ENCODE data around the gene LRCOL1. TPM values are rescaled to one million over a fixed set of nuclear protein-coding genes. Genes with fewer than 3 reads are reported as not detected.
A peak's percentile ranks its signal among the peaks of the same experiment; 100 is the strongest.

The LRCOL1 gene
- total RNA-seq, 1 donor from 2014 or later = not detected

DNA sequence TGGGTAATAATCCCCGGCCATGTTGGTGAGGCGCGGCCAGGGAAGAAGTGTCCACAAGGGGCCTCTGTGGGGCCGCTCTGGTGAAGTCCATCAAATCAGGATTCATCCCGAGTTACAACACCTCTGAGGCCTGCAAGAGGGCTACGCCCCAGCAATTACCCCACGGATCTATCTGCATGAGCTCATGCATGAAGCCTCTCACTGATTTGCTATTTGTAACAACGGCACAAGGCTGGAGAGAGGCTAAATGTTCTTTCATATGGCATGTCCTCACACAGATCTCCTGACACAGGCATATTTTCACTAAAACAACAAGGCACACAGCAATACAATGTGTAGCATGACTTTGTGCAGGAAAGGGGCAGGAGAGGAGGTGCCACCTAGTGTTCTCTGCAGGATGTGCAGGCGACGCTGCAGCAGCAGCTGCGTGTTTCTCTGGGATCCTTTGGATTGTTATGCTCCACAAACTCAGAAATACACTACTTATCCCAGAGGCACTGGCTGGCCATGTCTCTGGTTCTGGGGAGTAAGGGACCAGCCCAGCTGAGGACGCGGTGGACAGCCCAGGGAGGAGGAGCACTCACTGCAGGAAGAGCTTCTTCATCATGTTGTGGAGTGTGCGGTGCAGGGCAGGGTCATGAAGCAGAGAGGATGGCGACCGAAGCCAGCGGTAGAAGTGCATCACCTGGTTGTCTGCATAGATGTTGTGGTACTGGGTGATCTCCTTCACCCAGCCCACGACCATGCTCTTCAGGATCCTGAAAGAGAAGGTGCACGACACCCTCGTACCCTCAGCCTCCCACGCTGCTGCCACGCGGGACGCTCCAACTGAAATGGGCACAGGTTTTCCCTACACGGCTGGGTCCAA lies 28.4 kb upstream of the LRCOL1 start:
- no peaks in the 10 kb centered on the region for H3K4me1 Mint-ChIP-seq (ENCODE audit: low read depth)
- DNase-seq (ENCODE audit: low spot score, unreplicated experiment) = no peak
- H3K36me3 Mint-ChIP-seq (ENCODE audit: insufficient read depth) = peaks cover 42% of the 10 kb centered on the region
- TF ChIP-seq, protein P1, sequence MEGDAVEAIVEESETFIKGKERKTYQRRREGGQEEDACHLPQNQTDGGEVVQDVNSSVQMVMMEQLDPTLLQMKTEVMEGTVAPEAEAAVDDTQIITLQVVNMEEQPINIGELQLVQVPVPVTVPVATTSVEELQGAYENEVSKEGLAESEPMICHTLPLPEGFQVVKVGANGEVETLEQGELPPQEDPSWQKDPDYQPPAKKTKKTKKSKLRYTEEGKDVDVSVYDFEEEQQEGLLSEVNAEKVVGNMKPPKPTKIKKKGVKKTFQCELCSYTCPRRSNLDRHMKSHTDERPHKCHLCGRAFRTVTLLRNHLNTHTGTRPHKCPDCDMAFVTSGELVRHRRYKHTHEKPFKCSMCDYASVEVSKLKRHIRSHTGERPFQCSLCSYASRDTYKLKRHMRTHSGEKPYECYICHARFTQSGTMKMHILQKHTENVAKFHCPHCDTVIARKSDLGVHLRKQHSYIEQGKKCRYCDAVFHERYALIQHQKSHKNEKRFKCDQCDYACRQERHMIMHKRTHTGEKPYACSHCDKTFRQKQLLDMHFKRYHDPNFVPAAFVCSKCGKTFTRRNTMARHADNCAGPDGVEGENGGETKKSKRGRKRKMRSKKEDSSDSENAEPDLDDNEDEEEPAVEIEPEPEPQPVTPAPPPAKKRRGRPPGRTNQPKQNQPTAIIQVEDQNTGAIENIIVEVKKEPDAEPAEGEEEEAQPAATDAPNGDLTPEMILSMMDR (IDR thresholded peaks at IDR 0.05; ENCODE audit: unreplicated experiment) = peak; percentile 69
- H3K27me3 Mint-ChIP-seq = no peaks in the 10 kb centered on the region
- no peaks in the 10 kb centered on the region for H3K9me3 Mint-ChIP-seq (ENCODE audit: low read depth)
- H3K4me3 Mint-ChIP-seq (ENCODE audit: low read depth) = no peak overlapping the region
- no peak overlapping the region for H3K27ac Mint-ChIP-seq

DNA sequence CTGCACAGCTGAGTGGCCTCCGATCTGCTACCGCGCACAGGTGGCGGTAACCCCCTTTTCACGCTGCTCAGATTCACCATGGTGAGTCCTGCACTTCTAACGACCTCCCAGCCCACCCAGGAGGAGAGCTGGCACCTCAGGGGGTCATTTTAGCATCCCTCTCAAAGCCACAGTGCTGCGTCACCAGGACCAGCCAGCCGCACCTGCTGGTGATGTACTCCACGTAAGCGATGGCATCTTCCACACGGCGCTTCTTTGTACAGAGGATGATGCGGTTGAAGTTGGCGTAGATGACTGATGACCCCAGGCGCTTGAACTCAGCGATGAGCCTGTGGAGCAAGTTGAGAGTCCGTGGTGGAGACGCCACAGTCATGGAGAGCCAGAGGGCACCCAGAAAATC lies 27.4 kb upstream of the LRCOL1 start:
- peaks cover 41% of the 10 kb centered on the region for H3K36me3 Mint-ChIP-seq (ENCODE audit: insufficient read depth)
- DNase-seq (ENCODE audit: low spot score, unreplicated experiment) = no peak
- no peak overlapping the region for H3K4me3 Mint-ChIP-seq (ENCODE audit: low read depth)
- H3K27ac Mint-ChIP-seq = no peak overlapping the region
- TF ChIP-seq, protein P1 (IDR thresholded peaks at IDR 0.05; ENCODE audit: unreplicated experiment) = no peak
- H3K27me3 Mint-ChIP-seq = no peaks in the 10 kb centered on the region
- no peaks in the 10 kb centered on the region for H3K4me1 Mint-ChIP-seq (ENCODE audit: low read depth)
- H3K9me3 Mint-ChIP-seq (ENCODE audit: low read depth) = no peaks in the 10 kb centered on the region

DNA sequence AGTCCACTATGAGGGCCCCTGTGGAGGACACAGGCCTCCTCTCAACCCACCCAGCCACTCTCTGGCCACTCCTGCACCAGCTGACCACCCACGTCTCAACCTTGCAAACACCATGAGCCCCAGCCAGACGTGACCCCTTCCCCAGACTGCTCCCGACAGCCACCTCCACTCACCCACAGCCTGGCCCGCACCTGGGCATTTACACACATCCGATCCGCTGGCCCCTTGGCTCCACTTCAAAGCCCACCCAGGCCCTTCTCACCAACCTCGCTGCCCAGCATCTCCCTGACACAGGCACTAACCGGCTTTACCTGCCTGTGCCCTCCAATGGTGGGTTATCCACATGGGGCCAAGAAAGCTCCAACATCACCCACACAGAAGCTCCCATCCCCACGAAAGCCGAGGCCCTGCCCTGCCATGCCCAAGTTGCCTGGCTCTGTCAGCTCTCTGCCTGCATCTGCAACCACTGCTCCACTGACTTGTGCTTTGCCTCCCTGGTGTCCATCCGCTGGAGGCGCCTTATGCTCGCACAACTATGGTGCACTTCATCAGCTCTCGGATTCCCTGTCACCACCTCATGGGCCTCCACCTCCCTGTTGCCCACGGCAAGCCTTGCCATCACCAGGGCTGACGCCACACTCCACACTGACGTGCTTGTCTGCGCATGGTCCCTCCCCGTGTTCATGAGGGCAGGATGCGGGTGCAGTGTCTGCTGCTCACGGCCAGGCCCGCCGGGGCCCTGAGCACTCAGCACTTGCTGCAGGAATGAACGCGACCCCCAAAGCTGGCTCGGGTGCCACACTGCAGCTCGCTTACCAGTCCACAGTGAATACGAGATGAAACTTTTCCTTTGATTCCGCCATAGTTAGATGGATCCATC lies 24.9 kb upstream of the LRCOL1 start:
- Mint-ChIP-seq H3K27ac (no peak overlapping the region), H3K36me3 (ENCODE audit: insufficient read depth) (peaks cover 49% of the 10 kb centered on the region), H3K9me3 (ENCODE audit: low read depth) (no peaks in the 10 kb centered on the region), H3K4me1 (ENCODE audit: low read depth) (peaks cover 4% of the 10 kb centered on the region), H3K27me3 (no peaks in the 10 kb centered on the region), H3K4me3 (ENCODE audit: low read depth) (no peak overlapping the region)
- TF ChIP-seq, protein P1 (IDR thresholded peaks at IDR 0.05; ENCODE audit: unreplicated experiment) = no peak
- no peak for DNase-seq (ENCODE audit: low spot score, unreplicated experiment)

DNA sequence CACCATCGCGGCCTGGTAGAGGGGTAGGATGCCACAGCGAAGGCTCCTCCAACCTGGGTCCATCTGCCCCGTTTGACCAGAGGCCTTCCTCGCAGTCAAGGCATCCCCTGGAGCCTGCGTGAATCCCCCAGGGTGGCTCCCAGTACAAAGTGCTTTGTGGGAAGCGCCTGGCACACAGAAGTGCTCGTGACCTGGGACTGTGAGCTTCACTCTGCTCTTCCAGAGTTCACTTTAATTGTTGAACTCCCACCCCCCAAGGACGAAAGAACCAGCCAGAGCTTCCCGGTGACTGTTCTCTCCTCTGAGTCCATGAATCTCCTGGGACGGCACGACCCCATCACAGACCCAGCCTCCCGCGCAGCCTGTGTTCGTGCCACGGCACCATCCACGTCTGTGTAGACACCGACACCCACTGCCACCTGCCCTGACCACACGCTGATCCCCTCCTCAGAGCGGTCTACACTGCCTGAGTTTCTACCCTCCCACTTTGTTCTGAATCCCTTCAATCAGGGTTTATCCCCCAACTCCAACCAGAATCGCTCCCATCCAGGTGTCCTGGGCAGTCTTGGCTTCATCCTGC lies 24.1 kb upstream of the LRCOL1 start:
- Mint-ChIP-seq H3K36me3 (ENCODE audit: insufficient read depth) (peaks cover 53% of the 10 kb centered on the region), H3K27me3 (no peaks in the 10 kb centered on the region), H3K9me3 (ENCODE audit: low read depth) (no peaks in the 10 kb centered on the region), H3K27ac (peak overlapping the region; percentile 46), H3K4me3 (ENCODE audit: low read depth) (no peak overlapping the region), H3K4me1 (ENCODE audit: low read depth) (peaks cover 4% of the 10 kb centered on the region)
- TF ChIP-seq, protein P1 (IDR thresholded peaks at IDR 0.05; ENCODE audit: unreplicated experiment) = no peak
- no peak for DNase-seq (ENCODE audit: low spot score, unreplicated experiment)

DNA sequence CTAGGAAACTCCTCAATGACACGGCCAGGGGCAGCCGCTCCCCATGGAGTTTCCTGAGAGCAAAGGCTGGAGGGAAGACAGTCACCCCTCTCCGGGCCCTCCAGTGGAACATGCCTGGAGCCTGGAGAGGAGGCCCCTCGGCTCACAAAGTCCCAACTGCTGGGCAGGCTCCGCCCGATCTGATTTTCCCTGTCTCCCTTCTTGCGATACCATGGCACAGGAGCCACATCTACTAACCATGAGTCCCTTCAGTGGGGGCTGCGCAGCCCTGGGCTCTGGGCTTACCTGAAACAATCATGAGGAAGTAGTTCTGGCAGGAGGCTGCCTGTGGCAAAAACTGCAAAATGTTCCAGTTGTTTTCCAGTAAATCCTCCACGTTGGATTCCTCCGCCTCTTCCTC lies 23.5 kb upstream of the LRCOL1 start:
- Mint-ChIP-seq H3K4me3 (ENCODE audit: low read depth) (no peak overlapping the region), H3K9me3 (ENCODE audit: low read depth) (no peaks in the 10 kb centered on the region), H3K27me3 (no peaks in the 10 kb centered on the region)

More for the DNA sequence above, 23.5 kb upstream of the LRCOL1 start:
- Mint-ChIP-seq H3K4me1 (ENCODE audit: low read depth) (peaks cover 4% of the 10 kb centered on the region), H3K36me3 (ENCODE audit: insufficient read depth) (peaks cover 55% of the 10 kb centered on the region), H3K27ac (no peak overlapping the region)
- no peak for DNase-seq (ENCODE audit: low spot score, unreplicated experiment)
- TF ChIP-seq, protein P1 (IDR thresholded peaks at IDR 0.05; ENCODE audit: unreplicated experiment) = no peak

Measured in progenitor cell of endocrine pancreas (in vitro differentiated cells).